GM18520 (cell line): ENCODE results near the gene FCER1G.

Experiments used
- ATAC-seq: cut with Tn5 transposase; IDR thresholded peaks from one replicate; pipeline ENCODE4 v1.9.1; 2021; ENCODE audit not compliant: unreplicated experiment

Gene FCER1G

DNA sequence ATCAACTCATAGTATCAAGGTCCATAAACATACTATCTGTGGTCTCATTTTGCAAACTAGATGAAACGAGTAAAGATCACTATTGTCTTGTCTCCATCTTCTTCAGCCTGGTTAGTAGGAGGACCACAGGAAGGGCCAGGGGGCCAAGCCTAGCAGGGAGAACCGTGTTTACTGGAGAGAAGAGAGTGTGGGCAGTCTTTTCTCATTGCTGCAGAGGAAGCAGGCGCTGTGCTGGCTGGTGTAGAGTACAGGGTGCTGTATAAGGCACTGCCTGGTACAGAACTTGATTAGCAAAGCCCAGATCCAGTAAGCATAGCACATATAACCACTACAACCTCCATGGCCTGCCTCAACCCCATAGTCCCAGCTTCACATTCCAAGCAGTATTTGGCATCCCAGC lies 27.8 kb upstream of the FCER1G start:
- no peak for ATAC-seq

DNA sequence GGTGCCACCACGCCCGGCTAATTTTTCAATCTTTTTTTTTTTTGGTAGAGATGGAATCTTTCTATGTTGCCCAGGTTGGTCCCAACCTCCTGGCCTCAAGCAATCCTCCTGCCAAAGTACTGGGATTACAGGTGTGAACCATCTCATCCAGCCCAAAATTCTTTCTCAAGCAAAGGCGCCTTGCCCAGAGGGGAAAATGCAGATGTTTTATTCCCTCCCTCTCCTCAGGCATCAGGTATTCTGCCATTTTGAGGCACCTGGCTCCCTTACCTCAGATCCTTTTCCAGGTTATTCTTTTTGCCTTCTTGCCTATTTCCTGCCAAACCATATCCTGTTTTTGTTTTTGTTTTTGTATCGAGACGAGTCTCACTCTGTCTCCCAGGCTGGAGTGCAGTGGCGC lies 26.7 kb upstream of the FCER1G start:
- ATAC-seq: no peak

DNA sequence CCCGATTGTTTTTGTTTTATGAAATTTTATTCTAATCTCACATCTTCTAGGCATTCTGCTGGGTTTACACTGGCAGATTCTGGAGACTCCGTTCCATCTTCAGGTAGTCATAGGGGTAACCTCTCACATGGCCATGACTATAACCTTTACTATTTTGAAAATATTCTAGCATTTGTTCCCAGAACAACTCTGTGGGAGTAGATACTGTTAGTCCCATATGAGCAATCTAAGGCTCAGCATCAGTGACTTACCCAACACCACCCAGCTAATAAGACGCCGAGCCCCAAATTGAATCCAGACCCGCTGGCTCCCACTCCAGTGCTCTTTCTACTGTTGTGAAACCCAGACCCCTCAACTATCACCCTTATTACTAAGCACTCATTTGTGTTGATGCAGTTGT lies 26.1 kb upstream of the FCER1G start:
- no peak for ATAC-seq

DNA sequence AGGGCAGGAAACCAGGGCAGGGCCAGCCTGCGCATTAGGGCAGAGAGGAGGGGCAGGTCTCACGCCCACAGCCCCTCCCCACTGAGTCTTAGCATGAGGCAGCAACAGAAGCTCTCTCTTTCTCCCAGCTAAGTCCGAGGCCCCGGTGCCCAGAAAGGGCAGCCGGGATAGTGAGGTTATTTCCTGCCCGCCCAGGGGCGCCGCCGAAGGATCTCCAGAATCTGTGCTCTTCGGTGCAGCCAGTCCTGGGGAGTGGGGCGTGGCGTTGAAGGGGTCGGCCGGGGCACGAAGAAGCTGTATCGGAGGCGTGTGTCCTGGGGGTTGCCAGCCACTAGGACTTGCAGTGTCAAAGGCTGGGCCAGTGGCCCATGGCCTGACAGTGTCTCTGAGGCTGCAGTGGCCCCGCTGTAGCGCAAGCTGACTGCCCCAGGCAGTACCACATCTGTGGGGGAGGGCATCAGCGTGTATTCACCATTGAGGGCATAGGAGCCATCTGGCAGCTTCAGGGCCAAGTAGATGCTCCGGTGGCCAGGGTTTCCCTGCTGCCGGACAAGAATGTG lies 24.1 kb upstream of the FCER1G start:
- ATAC-seq: no peak

DNA sequence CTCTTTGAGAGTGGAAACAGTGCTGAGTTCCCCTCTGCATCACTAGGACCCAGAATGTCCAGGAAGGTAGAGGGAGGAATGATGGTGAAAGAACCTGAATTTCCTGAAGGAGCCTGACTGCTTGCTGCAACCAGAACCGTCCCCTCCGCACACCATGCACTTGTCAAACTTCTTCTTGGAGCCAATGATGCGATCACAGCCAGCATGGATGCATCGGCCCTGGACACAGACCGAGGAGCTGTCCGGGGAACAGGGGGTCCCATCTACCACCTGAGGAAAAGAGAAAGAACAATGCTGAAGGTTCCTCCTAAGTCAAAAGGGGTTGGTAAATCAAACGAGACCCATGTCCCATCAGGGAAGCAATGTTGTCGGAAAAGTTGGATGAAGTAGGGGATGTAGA lies 23.1 kb upstream of the FCER1G start:
- no peak for ATAC-seq

DNA sequence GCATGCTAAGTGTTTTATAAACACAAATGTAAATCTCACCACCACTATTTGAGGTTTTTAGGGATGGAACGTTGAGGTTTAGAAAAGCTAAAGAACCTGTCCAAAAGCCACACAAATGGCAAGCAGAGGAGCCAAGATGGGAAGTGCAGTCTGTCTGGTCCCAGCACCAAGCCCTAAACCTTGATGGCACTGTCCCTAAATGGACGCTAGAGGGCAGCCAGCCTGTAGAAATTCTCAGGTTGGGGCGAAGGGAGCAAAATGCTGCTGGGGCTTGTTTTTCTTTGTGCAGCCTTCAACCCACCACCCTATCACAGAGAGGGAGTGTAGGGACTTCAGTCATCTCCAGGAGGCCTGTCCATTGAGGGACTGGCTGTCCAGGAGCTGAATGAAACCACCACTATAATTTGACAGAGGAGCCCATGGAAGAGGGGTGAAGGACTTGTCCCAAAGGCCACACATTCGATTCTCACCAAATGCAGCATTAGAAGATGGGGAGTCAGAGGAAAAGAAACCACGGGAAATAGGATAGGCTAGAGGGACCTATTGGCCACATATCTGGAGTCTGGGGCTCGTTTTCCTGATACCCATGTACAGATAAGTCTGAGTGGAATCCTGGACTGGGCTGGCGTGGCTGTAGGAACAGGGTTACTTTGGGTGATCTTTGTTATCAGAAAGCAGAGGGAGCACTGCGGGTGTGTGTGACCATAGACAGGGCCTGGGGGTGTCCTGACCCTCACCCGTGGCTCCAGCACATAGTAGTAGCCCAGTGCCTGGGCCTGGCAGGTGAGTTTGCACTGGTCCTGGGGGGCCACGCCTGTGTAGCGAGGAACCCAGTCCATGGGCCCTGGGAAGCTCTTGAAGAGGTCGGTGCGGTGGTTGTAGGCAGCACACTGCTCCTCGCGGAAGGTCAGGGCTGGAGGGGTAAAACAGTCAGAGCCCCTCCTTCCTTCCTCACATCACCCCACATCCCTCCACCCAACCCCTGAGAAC lies 22.3 kb upstream of the FCER1G start:
- ATAC-seq: peak; percentile 46

DNA sequence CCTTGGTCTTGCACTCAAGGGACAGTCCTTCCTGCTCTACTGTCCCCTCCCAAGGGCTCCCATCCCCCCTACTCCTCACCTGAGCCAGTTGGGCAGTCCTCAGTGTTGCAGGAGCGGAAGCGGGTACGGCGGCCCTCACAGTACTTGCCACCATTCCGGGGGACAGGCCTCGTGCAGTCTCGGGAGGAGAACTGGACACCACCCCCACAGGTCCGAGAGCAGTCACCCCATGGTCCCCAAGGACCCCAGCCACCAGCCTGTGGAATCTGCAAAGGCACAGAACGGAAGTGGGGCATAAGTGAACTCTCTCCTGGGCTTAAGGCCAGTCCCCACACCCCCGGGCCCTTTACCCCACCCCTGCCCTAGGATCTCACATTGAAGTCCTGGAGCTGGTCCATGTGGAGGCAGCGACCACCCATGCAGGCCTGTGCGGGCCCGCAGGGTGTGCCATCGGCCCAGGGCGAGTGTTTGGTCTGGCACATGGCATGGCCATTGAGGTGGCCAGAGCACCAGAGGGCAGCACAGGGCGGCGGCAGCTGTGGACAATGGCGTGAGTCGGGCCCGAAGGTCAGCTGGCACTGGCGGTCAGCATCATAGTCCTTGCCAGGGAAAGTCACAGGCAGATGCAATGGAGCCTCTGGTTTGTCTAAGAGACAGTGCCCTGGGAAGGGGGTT lies 21.4 kb upstream of the FCER1G start:
- no peak for ATAC-seq

DNA sequence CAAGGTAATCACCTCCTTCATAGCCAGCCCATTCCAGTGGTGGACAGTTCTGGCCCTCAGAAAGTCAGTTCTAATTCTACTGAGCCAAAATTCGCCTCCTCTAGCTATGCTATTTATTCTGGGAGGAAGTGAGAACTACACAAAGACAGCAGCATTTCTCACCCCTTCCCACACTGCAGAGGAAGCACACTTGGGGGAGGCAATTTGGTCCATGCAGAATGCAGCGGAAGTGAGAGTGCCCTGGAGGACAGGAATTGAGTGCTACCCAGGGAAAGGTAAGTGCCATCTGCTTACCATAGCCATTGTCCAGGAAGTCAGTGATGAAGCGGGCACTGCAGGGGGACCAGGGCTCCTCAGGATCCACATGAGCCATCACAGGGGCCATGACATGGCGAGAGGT lies 19.9 kb upstream of the FCER1G start:
- no peak for ATAC-seq

DNA sequence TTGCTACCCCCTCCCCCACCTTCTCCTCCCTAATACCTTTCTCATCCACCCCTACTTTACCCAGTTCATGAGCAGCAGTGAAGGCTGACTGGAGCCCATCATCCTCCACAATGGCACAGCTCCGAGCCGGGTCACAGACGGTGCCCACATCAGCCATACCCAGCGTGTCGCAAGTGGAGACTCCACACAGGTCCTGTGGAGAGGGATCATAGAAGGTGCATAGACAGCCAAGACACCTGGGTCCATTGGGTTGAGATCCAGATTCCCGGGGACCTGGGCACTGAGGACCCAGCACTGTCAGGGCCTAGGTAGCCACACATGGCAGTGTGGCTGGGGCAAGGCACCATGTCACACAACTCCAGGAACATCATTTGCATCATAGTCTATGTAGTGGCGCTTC lies 19.0 kb upstream of the FCER1G start:
- no peak for ATAC-seq

DNA sequence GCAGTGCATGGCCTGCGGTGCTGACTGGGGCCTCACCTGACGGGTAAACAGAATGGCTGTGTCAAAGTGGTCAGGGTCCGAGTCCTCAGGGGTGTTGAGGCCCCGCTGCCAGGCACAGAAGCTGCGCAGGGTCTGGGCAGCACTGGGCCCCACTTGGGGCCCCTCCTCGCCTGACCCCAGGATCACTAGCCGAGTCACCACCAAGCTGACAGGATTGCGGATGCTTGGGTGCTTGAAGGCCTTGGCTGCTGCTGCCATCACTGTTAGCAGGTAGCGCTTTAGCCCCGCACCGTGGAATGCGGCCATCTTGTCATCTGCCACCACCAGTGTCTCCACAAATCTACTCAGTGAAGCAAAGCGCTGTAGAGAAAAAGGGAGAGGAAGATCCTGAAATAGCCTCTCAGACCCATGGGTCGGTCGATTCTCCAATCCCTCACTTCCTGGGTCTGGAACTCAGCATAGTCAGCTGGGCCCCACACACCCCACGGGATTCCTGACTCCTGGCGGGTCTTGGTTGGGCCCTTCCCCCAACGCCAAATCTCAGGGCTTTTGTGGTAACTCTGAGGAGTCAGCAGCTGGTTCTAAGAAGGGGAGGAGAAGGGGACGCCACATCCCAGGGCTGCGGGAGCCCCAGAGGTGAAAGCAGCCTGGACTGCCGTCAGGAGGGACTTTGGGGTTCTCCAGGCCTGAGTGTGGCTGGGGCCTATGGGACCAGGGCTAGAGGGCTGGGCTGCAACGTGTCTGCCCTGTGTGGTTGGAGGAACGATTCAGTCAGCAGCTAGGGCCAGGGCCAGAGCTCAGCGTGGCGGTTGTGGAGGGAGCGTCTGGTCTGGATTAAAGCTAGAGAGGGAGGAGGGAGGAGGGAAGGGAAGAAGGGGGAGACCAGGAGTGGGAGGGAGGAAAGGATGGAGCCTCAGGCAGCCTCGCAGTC lies 18.3 kb upstream of the FCER1G start:
- no peak for ATAC-seq

DNA sequence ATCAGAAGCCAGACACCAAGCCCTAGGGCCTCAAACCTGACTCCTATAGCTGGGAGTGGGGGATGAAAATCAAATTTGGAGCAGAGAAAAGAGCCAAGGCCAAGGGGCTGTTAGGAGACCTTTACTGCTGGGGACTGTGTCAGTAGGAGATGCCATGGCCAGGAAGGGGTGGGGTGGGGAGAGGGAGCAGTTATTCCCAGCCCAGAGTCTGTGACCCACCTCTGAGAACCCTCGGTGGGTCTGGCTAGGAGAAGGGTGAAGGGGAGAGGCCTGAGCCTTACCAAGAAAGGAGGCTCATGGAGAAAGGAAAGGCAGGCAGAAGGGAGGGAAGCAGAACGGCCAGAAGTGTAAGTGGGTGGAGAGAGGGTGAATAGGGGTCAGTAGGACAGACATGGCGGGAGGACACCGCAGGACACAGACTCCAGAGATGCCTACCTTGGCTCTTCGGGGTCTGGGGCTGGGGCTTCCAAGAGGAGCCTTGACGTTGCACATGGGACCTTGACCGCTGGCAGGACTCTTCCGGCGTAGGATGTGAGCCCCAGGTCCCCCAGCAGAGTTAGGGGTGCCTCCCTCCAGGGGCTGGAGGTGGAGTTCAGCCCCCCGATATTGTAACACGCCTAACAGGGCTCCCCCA lies 17.4 kb upstream of the FCER1G start:
- no peak for ATAC-seq

DNA sequence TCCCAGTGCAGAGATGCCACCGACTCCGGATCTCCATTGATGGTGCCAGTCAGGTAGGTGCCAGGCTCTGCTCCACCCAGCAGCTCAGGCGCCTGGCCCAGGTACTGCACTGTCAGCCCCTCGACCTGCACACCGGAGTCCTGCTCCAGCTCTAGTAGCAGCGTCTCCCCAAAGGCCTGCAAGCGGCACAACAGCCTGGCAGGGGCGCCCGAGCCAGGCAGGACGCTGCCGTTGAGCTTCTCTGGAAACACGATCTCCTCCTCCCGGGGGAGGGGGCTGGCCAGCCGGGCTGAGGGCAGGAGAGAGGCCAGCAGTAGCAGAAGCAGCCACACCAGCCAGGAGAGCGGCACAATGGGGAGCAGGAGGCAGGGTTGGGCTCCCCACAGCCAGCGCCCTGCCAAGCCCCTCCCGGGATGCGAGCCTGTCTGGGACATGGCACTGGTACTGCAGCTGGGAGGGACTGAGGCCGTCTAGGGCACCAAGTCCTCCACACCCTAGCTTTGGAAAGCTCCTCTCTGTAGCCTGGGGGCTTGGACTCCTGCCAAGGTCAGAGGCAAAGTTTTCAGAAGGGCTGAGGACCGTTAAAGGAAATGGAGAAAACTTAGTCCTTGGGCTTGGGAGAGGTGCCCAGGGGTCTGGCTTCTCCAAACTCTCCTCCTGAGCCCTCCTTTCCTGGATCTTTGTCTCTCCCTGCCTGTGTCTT lies 16.8 kb upstream of the FCER1G start:
- no peak for ATAC-seq

DNA sequence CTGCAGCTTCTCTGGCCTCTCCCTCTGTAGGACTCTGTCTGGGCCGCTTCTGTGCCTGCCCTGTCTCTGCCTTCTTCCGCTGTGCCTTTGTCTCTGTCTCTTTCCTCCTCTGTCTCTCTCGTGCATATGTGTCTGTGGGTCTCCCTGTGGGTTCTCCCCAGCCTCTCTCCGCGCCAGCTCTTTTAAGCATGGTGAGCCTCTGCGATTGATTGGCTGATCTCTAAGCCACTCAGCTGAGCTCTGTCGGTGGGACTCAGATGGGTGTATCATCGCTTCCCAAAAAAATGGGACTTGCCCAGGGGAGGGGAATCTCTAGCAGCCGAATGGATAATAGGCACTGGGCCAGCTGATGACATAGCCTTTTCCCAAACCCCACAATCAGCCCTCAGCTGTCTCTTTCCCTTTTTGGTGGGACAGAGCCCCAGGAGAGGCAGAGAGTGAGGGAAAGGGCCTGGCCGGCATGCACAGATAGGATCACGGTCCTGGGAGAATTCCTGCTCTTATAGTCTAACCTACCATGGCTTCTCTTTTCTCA lies 16.1 kb upstream of the FCER1G start, which contains the start of gene ADAMTS4:
Gene ADAMTS4 (minus strand): TSS at position 158 of the 535 bp plus-strand sequence. CDS start 427 bp downstream, outside the sequence.
- no peak for ATAC-seq

DNA sequence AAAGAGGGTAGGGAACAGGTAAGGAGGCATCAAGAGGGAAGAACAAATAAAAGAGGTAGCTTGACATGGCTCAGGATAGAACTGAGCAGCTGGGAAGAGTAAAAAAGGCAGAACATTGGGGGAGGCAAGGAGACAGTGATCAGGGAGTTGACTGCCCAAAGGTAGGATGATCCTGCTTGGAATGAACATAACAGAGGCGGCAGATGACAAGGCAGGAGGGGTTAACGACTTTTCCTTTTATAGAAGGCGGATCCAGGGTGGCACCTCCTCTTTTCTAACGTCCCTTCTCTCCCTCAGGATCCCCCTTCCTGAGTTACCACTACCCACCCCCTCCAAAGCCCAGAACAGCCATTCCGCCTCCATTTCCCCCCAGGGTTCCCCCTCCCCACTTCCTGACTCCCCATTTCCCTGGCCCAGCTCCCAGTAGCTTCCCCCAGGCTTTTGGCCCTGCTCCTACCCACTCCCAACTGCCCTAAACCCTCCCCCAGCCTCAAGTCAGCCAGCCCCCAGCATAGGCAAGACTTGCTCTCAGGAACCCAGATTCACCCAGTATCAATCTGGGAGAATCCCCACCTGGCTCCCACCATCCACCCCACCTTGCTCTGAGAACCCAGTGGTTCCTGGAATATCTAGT lies 15.5 kb upstream of the FCER1G start:
- ATAC-seq: no peak

DNA sequence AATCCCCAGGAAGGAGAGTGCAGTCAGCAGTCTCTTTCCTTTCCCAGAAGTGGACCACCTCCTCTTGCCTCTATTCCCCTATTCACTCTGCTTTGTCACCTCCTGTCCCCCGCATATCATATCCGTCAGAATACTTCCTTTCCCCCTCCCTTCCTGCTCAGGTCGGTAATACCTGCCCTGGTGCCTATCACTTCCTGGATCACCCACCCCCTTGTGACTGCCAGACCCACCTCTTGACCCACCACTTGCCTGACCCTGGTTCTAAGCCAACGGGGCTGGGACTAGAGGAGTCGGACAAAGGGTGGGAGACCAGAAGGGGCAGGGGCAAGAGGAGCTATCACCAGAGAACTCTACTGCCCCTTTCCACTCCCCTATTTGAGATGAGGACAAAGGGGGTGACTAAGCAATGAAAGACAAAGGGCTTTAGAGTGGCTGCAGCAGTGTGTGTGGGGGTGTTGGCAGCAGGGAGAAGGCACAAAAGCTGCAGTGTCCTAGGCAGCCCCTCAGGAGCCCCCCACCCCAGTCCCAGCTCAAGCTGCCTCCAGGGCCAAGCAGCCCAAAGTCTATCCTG lies 14.6 kb upstream of the FCER1G start:
- ATAC-seq: no peak

DNA sequence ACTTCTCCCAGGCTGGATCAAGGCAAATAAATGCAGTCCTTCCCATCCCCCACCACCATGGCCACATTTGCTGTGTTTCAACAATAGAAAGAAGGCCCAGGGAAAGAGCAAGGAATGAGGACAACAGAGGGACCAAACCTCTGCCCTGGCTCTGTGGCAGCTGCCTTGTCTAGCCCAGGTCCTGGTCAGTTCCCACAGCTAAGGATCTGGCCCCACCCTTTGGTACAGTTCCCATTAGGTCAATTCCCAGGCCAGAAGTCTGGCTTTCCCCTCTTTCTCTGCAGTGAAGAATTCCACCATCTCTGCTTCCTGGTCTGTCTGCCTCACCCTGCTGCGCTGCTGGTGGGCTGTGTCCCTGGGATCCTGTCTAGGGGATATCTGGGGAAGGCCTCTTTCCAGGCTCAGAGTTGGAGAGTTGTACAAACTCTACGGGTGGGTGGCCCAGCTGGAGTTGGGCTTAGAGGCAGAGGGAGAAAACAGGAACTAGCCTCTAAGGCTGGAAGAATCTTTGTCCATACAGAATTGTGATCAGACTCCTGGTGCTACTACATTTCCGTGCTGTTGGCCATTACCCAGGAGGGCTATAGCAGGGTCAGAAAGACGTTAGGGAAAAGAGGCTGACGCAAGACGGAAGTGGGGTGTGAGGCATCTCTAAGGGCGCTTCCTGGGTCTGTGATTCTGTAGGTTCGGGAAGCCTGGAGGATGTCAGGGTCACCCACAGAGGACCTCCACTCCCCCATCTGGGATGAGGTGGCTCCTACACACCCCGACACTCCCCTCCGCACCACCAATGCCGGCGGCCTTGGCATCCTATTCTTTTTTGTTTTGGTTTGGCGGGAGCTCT lies 13.9 kb upstream of the FCER1G start:
- no peak for ATAC-seq

DNA sequence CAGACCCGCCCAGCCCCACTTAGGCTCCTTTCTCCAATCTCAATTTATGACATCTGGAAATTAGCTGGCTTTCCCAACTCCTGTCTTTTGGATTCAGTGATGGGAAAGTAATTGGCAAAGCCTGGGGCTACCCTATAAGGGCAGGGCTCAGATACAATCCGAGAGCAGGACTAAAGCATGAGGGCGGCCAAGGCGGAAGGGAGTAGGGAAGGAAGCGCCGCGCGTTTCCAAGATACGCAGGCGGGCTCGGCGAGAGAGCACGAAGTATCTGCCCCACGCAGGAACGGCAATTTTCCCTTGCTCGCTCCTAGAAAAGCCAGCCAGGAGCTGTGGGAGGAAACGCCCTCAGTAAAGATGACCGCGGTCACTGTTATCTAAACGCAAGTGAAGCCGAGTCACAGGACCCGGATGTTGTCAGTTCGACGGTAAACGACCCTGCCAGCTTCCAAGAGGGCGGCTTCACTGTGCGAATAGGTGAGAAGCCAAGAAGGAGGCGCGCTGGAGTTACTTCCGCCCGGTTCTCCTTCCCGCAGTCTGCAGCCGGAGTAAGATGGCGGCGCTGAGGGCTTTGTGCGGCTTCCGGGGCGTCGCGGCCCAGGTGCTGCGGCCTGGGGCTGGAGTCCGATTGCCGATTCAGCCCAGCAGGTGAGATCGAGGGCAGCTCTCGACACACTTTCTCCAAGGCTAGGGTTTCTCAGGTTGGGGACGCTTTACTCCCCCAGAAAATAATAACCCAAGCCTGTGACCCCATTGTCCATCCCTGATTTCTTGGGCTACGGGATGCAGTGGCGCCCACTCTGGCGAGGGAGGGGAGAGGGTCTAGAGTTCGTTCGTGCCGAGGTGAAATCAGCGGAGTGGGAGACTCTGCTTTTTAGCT lies 13.0 kb upstream of the FCER1G start, which contains the start of gene NDUFS2:
Gene NDUFS2 (plus strand): TSS at position 532 of the 877 bp plus-strand sequence. CDS start 19 bp downstream, at position 551.
- ATAC-seq: peak; percentile 83
